ENCODE results near the gene MYMK. TPM values are rescaled to one million over a fixed set of nuclear protein-coding genes. Genes with fewer than 3 reads are reported as not detected.

Gene MYMK
- total RNA-seq, 2 experiments from 2014 or later, result not detected

GRCh38 chr9:133490865-133491655 lies 33.7 kb downstream of the MYMK start:
- no peak overlapping the region for H3K27ac Mint-ChIP-seq
- no peaks in the 10 kb centered on the region for H3K36me3 Mint-ChIP-seq
- H3K4me3 Mint-ChIP-seq, result no peak overlapping the region
- DNase-seq (no peak), ATAC-seq (no peak)
- H3K27me3 Mint-ChIP-seq, result peaks cover 5% of the 10 kb centered on the region
- peaks cover 4% of the 10 kb centered on the region for H3K4me1 Mint-ChIP-seq
- H3K9me3 Mint-ChIP-seq (ENCODE audit: low read depth), result no peaks in the 10 kb centered on the region
- CTCF ChIA-PET, result interaction anchor here (0.8 kb wide), 1 partner anchor 857 kb away, joined by 3 read pairs; no protein-coding TSS in a partner anchor

- ATAC-seq (no peak), DNase-seq (no peak)
- Mint-ChIP-seq H3K36me3 (no peaks in the 10 kb centered on the region), H3K4me1 (peaks cover 6% of the 10 kb centered on the region), H3K27ac (no peak overlapping the region), H3K9me3 (ENCODE audit: low read depth) (no peaks in the 10 kb centered on the region), H3K27me3 (peaks cover 5% of the 10 kb centered on the region), H3K4me3 (no peak overlapping the region)
- CTCF ChIA-PET, result interaction anchor here (0.8 to 4.8 kb wide), 2 partner anchors 303 to 858 kb away, joined by 3 to 52 read pairs; no protein-coding TSS in a partner anchor
Observed at GRCh38 chr9:133490201-133490681, 34.5 kb downstream of the MYMK start.

DNA sequence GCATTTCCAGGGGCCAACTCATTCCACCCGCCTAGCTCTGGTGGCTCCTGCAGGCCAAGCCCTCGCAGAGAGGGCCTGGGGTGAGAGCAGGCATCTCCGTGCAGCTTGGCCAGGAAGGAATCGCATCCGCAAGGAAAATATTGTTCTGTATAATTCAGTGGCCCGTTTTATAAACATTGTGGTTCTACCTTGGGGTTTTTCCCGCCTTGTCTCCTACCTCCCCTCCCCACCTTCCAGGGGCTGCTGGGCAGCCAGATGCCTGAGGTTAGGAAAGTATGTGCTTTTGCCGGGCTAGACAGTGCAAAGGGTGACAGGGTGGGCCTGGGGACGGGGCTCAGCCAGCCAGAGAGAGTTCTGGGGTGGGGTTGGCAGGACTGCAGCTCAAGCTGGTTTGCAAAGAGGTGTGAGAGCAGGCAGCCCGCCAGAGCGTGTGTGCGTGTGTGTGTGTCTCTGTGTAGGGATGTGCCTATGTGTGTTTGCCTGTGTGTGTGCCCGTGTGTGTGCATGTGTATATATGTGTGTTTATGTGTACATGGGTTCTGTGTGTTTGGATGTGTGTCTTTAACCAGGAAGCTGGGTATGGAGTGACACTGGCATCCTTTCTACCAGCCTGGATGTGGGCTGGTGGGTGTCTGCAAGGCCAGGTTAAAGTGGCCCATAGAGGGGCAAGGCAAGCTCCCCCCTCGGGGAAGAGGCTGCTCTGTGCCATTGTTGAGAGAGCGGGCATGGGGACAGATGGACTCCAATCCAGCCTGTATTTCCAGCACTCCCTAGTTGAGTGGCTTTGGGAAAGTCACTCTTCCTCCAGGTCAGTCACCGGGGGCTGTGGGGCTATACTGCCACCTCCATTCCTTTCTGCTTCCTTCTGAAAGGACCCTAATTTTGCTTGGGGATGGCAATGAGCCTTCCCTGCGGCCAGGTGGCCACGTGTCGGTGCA lies 35.2 kb downstream of the MYMK start:
- Mint-ChIP-seq H3K36me3 (no peaks in the 10 kb centered on the region), H3K4me1 (peaks cover 6% of the 10 kb centered on the region), H3K9me3 (ENCODE audit: low read depth) (no peaks in the 10 kb centered on the region), H3K27me3 (peaks cover 5% of the 10 kb centered on the region), H3K4me3 (no peak overlapping the region), H3K27ac (no peak overlapping the region)
- ATAC-seq (no peak), DNase-seq (no peak)
- CTCF ChIA-PET, result interaction anchor here (1.1 to 4.8 kb wide), 3 partner anchors 85 to 303 kb away, joined by 3 to 52 read pairs (median 3); no protein-coding TSS in a partner anchor

DNA sequence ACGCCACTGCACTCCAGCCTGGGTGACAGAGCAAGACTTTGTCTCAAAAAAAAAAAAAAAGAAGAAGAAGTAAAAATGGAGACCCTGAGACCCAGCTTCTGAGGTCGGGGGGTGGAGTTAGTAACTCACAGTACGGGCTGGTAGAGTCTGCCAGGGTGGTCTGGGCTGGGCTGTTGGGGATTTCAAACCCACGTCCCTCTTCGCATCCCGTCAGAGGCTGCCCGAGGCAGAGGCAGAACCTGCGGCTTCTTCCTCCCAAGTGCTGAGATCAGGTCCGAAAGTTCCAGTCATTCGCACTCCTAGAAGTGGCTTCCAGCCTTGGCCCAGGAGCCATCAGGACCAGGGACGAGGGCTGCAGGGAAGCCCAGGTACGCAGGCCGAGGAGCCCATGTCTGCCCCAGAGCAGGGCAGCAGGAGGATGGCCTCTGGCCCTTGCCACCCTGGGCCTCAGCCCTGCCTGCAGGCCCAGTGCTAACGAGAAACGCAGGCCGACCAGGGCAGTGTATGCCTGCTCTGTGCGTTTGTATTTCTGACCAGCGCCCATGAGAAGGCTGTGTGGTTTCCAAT lies 36.0 kb downstream of the MYMK start:
- Mint-ChIP-seq H3K27ac (no peak overlapping the region), H3K36me3 (no peaks in the 10 kb centered on the region), H3K4me1 (peaks cover 6% of the 10 kb centered on the region), H3K4me3 (no peak overlapping the region), H3K9me3 (ENCODE audit: low read depth) (no peaks in the 10 kb centered on the region), H3K27me3 (peaks cover 5% of the 10 kb centered on the region)
- DNase-seq (no peak), ATAC-seq (no peak)
- CTCF ChIA-PET, result interaction anchor here (0.9 to 4.8 kb wide), 5 partner anchors 84 to 458 kb away, joined by 3 to 52 read pairs (median 3); no protein-coding TSS in a partner anchor

DNA sequence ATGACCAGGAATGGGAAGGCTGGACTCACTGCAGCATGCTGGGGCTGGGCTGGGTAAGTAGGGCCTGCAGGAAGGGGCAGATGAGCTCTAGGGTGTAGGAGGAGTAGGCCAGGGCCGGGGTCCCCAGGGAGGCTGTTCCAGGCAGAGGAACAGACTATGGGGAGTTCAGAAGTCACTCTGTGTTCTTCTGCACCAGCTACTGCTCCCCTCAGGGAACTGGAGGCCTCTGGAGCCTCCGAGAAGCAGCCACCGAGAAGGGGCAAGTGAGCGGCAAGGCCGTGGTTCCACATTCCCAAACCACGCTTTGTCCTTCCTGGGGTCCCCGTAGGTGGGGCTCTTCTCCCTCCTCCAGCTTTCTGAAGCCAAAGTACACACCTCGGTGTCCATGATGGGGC lies 37.4 kb downstream of the MYMK start:
- no peak for ATAC-seq
- peaks cover 5% of the 10 kb centered on the region for H3K27me3 Mint-ChIP-seq
- no peaks in the 10 kb centered on the region for H3K36me3 Mint-ChIP-seq
- no peak for DNase-seq
- peaks cover 6% of the 10 kb centered on the region for H3K4me1 Mint-ChIP-seq
- no peak overlapping the region for H3K27ac Mint-ChIP-seq
- H3K9me3 Mint-ChIP-seq (ENCODE audit: low read depth), result no peaks in the 10 kb centered on the region
- H3K4me3 Mint-ChIP-seq, result no peak overlapping the region
- CTCF ChIA-PET, result interaction anchor here (1.1 to 4.8 kb wide), 11 partner anchors 9 to 306 kb away, joined by 3 to 52 read pairs (median 6); partner anchors contain the start of genes CACFD1, REXO4 and STKLD1

DNA sequence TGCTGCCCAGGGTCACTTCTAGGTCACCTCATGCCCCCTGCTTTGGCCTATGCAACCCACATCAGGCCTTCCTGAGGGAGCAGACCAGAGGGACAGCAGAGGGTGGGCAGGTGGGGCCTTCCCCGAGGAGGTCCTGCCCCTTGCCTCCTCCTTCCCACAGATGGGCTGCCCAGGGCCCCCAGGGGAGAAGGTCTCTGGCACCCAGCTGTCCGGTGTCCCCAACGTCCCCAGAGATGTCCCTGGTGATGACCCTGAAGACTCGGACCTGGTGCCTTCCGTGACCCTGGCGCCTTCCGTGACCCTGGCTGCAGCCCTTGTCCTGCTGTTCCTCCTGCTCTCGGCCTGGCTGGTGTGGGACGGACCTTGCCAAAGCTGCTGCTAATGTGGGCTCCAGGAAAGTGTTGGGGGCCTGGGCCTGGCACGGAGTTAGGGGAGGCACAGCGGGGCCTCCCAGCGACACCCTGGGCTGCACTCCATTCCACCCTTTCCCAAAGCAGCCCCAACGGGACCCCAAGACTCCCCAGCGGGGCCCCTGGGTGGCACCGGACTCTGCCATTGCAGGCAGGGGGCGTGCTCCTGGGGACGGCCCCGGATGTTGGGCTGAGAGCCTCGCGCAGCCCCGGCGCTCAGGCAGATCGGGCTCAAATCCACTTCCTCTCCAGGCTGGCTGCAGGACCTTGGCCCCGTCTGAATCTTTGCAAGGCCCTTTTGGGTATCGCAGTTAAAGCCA lies 39.1 kb downstream of the MYMK start:
- ATAC-seq (peak; percentile 57), DNase-seq (no peak)
- Mint-ChIP-seq H3K36me3 (no peaks in the 10 kb centered on the region), H3K9me3 (ENCODE audit: low read depth) (no peaks in the 10 kb centered on the region), H3K27ac (no peak overlapping the region), H3K4me3 (no peak overlapping the region), H3K27me3 (peaks cover 5% of the 10 kb centered on the region), H3K4me1 (peaks cover 6% of the 10 kb centered on the region)
- CTCF ChIA-PET, result interaction anchor here (0.7 to 4.8 kb wide), 20 partner anchors 10 to 464 kb away, joined by 3 to 52 read pairs (median 4); partner anchors contain the start of genes REXO4, STKLD1, SURF1 and SURF2

DNA sequence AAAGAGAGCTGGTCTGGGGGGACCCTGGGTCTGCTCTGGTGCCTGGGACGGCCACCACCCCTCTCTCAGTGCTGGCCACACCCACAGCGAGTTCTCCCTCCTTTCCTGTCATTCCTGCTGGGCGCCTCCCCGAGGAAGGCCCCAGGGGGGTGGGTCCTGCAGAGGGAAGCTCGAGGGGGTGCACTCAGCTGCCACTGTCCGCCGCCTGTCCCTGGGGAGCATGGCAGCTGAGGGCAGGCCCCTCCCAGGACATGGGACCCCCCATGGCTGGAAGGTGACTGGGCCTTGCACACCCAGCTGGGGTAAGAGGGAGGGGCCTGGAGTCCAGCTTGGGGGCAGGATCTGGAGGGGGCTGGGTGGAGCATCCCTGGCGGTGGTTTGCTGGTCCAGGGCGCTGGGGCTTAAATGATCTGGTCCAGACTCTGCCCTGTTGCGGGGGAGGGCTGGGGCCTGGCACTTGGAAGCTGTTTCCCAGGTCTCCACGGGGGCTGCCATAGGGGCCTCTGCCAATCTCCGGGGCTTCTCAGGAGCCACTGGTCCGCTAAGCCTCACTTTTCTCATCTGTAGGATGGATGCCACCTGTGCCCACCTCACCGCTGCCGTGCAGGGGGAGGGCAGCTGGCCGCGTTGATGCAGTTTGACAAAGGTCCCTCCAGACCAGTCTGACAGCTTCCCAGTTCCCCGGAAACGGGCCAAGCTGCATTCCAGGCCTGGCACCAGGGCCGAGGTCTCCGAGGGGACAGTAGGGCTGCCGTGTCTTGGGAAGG lies 39.9 kb downstream of the MYMK start:
- CTCF ChIA-PET, result interaction anchor here (0.6 to 2.9 kb wide), 10 partner anchors 11 to 463 kb away, joined by 3 to 10 read pairs (median 4); partner anchors contain the start of genes SURF1 and SURF2
- Mint-ChIP-seq H3K9me3 (ENCODE audit: low read depth) (no peaks in the 10 kb centered on the region), H3K4me1 (peaks cover 7% of the 10 kb centered on the region), H3K27me3 (peaks cover 5% of the 10 kb centered on the region), H3K27ac (no peak overlapping the region), H3K4me3 (no peak overlapping the region), H3K36me3 (no peaks in the 10 kb centered on the region)
- ATAC-seq, result no peak
- DNase-seq, result no peak

DNA sequence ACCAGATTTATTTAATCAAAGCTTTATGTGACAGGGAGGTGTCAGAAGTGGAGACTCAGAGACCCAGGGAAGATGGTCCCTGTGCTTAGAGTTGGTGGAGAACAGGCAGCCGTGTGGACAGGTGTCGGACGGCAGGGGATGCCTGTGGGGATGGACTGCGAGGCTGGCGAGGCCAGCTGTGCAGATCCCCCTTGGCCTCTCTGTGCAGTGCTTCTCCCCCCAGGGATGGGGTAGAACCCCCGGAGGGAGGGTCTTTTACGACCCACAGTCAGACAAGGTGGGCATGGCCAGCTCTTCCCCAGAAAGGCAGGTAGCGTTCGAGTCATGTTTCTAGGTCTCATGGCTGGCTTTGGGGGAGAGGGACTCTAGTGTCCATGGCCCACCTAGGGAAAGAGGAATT lies 41.1 kb downstream of the MYMK start:
- DNase-seq (no peak), ATAC-seq (no peak)
- Mint-ChIP-seq H3K4me1 (peaks cover 13% of the 10 kb centered on the region), H3K36me3 (no peaks in the 10 kb centered on the region), H3K27ac (no peak overlapping the region), H3K27me3 (no peaks in the 10 kb centered on the region), H3K4me3 (no peak overlapping the region), H3K9me3 (ENCODE audit: low read depth) (no peaks in the 10 kb centered on the region)
- CTCF ChIA-PET, result interaction anchor here (1.2 to 2.1 kb wide), 3 partner anchors 132 to 303 kb away, joined by 3 to 10 read pairs (median 4); no protein-coding TSS in a partner anchor

DNA sequence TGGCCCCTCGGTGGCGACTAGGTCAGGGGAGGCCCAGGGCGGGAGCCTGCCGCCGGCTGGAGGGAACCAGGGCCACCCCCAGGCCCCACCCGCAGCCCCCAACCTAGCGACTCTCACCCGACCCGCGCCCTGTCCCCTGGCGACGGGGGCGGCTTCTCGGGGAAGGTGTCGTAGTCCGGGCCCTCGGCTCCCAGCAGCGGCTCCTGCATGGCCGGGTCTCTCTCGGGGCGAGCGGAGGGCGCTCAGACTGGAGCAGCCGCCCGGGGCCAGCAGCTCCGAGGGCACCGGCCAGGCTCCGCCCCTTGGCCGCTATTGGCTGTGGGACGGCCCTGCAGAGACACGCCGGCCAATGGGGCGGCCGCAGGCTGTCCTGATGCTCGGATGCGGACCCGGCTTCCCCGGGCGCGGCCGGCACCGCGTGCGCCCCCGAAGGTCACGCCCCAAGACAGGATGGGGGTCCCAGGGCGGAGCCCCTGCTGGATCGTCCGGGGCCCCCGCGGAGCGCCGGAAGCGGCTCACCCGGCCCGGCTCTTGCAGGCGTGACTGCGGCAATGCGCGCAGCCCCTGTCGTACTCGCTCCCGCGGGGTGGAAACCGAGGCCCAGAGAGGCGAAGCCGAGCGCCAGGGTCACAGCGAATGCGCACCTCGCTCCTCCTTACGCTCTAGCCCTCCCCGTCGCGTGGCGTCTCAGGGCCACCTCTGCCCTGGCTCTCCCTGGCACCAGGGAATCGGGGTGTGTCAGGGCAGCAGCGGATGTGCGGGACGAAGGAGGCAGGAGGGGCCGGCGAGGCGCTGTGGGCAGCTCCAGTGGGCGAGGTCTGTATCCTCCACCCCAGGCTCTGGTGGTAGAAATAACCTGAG lies 45.7 kb downstream of the MYMK start, which contains the start of gene SLC2A6:
SLC2A6 (minus strand) TSS at position 249 of the 861 bp plus-strand sequence; CDS start at position 209, 40 bp downstream.
- no peaks in the 10 kb centered on the region for H3K9me3 Mint-ChIP-seq (ENCODE audit: low read depth)

GRCh38 chr9:133477992-133478850 lies 46.5 kb downstream of the MYMK start:
- Mint-ChIP-seq H3K27ac (peak overlapping the region; percentile 73), H3K4me3 (peak overlapping the region; percentile 66), H3K27me3 (no peaks in the 10 kb centered on the region), H3K36me3 (no peaks in the 10 kb centered on the region), H3K9me3 (ENCODE audit: low read depth) (no peaks in the 10 kb centered on the region), H3K4me1 (peaks cover 17% of the 10 kb centered on the region)
- ATAC-seq (no peak), DNase-seq (peak; percentile 55)
- CTCF ChIA-PET, result interaction anchor here (0.8 to 1.5 kb wide), 7 partner anchors 16 to 329 kb away, joined by 3 to 6 read pairs (median 3); no protein-coding TSS in a partner anchor

More for the DNA sequence above, 45.7 kb downstream of the MYMK start, which contains the start of gene SLC2A6:
- H3K27ac Mint-ChIP-seq, result peak within 1 kb of the TSS; percentile 73
- DNase-seq (peak; percentile 90), ATAC-seq (peak; percentile 99)
- H3K27me3 Mint-ChIP-seq, result no peaks in the 10 kb centered on the region
- no peaks in the 10 kb centered on the region for H3K36me3 Mint-ChIP-seq
- CTCF ChIA-PET, result interaction anchor here (0.8 to 2.2 kb wide), 12 partner anchors 17 to 330 kb away, joined by 3 to 6 read pairs (median 3); no protein-coding TSS in a partner anchor
- peak within 1 kb of the TSS; percentile 66 for H3K4me3 Mint-ChIP-seq
- H3K4me1 Mint-ChIP-seq, result peaks cover 16% of the 10 kb centered on the region
